ENCODE data around the gene DPM3. TPM values are rescaled to one million over a fixed set of nuclear protein-coding genes. Genes with fewer than 3 reads are reported as not detected.
"Not testable (repeated sequence)": the region's sequence is repeated elsewhere in the genome, so short reads cannot be mapped to it uniquely, and the experiment has no call there.

Gene DPM3
- polyA plus RNA-seq, 3 donors = 26.4 to 36.9 (median 33.0) TPM

DNA sequence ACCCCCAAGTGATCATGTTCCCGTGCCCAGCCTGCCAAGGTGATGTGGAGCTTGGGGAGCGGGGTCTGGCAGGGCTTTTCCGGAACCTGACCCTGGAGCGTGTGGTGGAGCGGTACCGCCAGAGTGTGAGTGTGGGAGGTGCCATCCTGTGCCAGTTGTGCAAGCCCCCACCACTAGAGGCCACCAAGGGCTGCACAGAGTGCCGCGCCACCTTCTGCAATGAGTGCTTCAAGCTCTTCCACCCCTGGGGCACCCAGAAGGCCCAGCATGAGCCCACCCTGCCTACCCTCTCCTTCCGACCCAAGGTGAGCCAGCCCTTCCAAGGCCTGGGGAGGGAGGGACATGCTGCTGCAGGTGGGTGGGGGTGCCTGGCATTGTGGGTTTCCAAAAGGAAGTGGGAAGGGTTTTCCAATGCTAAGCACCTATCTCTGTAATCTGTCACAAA, 35.6 kb upstream of the DPM3 start:
- no peak for DNase-seq (ENCODE audit: low read depth in 3 of 3, low spot score in 2 of 3)

DNA sequence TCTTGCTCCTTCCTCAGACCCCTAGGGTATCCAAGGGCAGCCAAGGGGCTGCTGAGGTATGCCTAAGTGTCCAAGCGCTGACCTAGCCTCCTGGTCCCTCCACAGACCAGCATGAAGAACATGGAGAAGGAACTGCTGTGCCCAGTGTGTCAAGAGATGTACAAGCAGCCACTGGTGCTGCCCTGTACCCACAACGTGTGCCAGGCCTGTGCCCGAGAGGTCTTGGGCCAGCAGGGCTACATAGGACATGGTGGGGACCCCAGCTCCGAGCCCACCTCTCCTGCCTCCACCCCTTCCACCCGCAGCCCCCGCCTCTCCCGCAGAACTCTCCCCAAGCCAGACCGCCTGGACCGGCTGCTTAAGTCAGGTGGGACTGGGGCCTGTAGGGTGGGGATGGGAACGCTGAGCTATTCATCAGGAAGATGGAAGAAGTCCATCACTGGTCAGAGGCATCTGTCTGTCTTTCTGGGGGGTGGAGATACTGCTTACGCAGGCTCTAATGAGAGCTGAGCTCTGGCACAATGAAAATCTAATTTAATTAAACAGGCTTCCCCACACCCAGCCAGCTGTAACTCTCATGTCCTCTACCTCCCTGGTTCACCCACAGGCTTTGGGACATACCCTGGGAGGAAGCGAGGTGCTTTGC, 35.1 kb upstream of the DPM3 start:
- no peak for DNase-seq (ENCODE audit: low read depth in 3 of 3, low spot score in 2 of 3)

DNA sequence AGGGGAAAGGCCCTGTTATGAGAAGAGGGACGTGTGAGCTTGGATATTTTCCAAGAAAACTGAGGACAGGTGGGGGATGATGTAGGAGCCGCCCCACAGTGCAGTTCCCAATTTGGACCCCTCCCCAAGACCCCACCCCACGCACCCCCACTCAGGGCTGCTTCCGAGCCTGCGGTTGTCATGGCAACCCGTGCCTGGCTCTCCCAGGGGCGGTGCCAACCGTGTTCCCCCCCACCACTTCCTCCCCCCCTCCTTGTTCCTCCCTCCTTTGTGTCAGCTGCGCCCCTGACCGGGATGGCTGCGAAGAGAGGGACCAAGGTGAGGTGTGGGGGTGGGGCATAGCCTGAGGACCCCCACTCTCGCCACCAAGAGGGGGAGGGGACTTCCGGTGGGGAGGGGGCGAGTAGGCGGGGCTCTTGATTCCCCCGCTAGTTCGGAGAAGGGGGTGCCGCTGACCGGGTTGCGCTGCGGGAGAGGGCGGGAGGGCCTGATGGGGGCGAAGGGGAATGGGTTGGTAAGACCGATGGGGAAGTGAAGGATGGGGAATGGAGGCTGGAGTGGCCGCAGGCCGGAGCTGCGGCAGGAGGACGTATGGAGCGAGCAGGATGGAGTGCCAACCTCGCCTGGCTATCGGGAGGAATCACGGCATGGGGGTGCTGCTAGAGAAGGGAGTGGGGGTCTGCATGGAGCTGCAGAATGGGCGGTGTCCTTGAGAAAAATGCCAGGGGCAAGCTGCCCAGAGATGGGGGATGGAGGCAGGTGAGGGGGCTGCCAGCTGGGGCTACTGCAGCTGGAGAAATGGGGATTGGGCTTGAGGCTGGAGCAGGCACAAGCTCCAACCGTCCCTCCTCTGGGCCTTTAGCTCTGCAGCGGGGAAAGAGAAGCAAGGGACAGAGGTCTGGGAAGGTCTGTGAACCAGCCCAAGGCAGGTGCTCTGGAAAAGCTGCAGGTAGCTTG, 34.3 kb upstream of the DPM3 start:
- no peak for DNase-seq (ENCODE audit: low read depth in 3 of 3, low spot score in 2 of 3)

DNA sequence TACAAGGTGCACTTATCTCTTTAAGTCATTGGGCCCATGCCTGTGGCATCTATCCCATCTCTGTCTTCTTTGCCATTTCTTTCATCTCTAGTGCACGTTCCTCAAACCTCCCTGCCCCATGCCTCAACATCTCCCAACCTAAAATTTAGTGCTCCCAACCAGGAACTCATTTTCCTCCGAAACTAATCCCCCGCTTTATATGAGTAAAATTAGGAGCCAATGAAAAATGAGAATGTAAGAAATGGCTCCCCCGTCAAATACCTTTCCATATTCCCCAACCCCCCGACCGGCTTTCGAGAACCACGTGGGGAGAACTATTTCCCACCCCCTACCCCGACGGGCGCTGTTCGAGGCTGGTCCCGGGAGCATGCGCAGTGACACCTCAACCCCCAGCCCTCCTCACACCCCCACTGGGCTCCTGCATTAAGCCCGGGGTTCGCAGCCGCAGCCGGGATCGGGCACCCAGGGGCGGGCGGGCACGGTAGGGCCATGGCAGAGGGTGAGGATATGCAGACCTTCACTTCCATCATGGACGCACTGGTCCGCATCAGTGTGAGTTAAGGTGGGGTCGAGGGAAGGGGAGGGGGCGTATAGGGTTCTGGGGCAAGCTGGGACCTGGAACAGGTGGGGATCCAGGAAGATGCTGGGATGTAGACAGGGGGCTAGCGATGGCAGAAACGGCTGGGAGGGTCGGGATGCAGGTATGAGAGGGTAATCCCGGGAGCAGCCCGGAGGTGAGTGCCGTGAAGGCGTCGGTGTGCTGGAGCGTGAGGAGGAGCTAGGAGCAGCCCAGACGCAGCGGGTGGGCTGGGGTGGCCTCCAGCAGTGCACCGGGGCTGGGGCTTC, 33.4 kb upstream of the DPM3 start, which contains the start of gene TRIM46:
Gene TRIM46 (plus strand): TSS at position 372 of the 846 bp plus-strand sequence. CDS start 118 bp downstream, at position 490.
- no peak for DNase-seq (ENCODE audit: low read depth in 3 of 3, low spot score in 2 of 3)

DNA sequence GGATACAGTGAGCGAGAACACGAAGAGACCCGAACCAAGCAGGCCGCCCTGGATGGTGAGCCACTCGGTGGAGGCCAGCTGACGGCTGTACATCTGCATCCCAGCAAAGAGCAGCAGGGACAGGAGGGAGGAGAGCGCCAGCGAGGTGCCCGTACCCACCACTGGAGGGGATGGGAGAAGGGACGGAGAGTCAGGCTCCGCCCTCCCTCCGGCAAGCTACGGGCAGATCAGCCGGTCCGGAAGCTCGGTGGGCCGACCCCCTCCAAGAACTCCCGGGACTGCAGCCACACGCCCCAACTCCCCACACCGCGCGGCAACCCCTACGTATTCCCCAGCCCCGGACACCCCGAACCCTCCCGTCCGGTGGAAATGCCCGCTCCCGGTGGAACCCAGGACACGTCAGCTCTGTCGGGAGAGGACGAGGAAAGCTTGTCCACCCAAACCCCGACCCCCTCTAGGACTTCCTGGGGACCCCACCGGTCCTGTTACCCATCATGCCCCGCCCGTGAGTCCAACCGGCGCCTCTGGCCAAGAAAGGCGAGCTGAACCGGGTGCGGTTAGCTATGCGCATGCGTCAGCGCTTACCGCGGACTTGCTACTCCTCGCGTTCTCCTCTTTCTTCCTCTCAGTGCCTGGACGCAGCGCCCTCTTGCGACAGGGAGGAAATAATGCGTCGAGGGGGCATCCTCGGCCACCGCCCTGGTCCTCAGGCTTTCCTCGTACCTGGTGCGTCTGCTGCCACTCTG, 32.6 kb upstream of the DPM3 start, which contains the start of gene KRTCAP2:
Gene KRTCAP2 (minus strand): TSS at position 573 of the 746 bp plus-strand sequence. CDS start 80 bp downstream, at position 493.
- peak in 2 of 3 donors; percentile 93 for DNase-seq (ENCODE audit: low read depth in 3 of 3, low spot score in 2 of 3)

DNA sequence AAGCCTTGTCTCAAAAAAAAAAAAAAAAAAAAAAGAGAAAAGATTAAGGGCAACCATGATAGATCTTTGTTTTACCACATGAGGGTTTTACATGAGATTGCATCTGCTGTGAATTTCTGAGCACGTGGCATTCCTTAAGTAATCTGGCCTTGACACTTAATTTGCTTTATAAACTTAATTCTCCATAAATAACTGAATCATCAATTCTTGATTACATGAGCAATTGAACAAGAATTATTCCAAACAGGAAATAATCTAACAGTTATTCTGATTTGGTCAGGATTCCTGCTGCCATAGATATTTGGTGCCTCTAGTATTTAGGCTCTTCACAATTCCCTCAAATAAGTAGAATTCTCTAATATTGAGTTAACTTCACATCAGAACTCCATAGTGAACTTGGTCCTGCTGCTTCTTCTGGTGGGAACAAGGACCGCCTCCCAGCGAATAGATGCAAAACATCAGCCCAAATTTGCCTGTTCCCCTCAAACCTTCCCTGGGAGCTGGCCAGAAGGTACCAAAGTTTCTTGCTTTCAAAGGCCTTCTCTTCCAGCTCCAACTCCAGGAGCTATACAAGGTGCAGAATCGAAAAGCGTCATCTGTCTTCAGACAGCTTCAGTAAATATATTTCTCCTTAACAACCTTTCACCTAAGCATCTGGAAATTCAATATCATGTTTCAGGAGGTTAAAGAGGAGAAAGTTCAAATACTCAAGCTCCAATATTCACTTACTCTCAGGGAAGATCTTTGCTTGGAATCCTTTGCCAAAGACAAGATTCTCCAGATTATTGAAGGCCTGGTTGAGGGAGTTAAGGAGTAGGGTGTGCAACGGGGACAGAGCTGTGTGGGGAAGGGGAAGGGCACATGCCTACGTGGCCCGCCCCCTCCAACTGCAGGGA, 31.8 kb upstream of the DPM3 start:
- no peak for DNase-seq (ENCODE audit: low read depth in 3 of 3, low spot score in 2 of 3)

DNA sequence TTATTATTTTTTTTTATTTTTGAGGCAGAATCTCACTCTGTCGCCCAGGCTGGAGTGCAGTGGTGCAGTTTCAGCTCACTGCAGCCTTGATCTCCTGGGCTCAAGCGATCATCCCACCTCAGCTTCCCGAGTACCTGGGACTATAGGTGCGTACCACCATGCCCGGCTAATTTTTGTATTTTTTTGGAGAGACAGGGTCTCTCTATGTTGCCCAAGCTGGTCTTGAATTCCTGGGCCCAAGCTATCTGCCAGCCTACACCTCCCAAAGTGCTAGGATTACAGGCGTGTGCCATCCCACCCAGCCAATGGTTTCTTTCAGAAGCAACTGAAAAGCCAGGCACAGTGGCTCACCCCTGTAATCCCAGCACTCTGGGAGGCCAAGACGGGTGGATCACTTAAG, 30.5 kb upstream of the DPM3 start:
- no peak for DNase-seq (ENCODE audit: low read depth in 3 of 3, low spot score in 2 of 3)

DNA sequence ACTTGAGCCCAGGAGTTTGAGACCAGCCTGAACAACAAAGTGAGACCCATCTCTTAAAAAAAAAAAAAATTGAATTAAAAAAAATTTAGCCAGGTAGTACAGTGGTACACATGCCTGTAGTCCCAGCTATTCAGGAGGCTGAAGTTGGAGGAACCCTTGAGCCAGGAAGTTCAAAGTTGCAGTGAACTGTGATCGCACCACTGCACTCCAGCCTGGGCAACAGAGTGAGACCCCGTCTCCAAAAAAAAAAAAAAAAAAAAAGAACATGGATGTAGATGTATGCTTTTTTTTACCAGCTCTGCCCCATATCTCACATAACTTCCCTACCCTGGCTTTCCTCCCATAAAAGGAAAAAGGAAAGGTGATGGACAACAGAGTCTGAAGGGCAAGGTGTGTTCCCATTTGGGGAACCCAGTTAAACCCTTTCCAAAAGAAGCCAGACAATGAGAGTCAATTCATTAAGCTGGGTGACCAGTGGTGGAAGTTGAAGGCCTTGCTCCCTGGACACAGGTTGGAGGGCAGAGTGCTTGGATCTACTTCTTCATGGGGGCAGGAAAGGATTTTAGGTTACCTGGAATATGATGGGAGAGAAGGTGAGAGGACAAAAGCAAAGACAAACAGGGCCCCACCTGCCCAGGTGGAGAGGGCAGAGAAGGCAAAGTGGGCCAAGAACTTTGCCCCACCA, 29.9 kb upstream of the DPM3 start:
- no peak for DNase-seq (ENCODE audit: low read depth in 3 of 3, low spot score in 2 of 3)

DNA sequence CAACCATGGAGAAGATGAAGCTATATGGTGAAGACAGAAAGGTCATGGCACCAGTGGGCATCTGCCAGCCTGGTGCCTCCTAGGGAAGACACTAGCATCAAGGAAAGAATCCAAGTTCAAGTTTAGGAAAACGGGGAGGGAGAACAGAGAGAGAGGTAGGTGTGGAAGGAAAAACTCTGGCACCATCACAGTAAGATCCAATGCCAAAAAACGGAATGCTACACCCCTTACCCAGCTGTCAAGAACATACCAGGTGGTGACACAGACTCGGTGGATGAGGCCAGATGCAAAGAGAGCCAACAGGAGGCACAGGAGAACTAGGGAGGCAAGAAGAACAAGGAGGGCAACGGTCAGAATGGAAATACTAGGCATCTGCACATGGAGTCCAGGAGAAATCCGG, 29.2 kb upstream of the DPM3 start:
- no peak for DNase-seq (ENCODE audit: low read depth in 3 of 3, low spot score in 2 of 3)

DNA sequence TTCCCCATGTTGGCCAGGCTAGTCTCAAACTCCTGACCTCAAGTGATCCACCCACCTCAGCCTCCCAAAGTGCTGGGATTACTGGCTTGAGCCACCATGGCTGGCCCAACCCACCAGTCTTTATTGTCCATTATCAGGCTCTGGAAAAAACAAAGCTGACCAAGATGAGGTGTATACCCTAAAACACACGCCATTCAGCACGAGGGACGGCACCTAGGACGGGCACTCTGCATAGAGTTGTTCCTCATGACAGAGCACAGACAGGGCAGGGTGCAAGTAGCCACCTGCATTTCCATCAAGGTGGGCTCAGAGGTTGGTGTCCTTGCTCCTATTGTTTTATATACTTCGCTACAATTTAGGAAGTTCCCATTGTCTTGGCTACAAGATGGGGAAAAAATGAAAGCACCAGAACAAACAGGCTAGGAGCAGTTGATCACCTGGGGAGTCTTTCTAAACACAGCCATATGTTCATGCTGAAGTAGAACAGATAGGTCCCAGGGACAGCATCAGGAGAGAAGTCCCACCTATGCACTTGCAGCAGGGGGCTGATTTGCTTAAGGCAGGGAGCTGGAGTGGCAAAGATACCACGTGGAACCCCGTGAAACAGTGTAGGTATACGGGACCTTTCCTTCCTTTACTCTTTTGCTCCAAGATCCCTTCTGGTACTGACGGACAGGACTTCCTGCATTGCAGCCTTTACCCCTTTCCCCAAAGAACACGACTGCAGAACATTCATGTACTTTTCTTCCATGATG, 28.3 kb upstream of the DPM3 start:
- DNase-seq (ENCODE audit: low read depth in 3 of 3, low spot score in 2 of 3) = no peak

DNA sequence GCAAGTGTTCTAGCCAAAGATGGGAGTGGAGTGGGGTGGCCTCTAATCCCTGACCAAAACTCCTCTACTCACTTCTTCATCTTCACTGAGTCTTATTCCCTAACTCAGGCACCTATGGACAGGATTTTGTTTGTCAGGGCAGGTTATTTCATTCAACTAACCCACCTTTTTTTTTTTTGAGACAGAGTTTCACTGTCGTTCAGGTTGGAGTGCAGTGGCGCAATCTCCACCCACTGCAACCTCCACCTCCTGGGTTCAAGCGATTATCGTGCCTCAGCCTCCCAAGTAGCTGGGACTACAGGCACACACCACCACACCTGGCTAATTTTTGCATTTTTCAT, 27.7 kb upstream of the DPM3 start:
- not testable (repeated sequence) for DNase-seq (ENCODE audit: low read depth in 3 of 3, low spot score in 2 of 3)

DNA sequence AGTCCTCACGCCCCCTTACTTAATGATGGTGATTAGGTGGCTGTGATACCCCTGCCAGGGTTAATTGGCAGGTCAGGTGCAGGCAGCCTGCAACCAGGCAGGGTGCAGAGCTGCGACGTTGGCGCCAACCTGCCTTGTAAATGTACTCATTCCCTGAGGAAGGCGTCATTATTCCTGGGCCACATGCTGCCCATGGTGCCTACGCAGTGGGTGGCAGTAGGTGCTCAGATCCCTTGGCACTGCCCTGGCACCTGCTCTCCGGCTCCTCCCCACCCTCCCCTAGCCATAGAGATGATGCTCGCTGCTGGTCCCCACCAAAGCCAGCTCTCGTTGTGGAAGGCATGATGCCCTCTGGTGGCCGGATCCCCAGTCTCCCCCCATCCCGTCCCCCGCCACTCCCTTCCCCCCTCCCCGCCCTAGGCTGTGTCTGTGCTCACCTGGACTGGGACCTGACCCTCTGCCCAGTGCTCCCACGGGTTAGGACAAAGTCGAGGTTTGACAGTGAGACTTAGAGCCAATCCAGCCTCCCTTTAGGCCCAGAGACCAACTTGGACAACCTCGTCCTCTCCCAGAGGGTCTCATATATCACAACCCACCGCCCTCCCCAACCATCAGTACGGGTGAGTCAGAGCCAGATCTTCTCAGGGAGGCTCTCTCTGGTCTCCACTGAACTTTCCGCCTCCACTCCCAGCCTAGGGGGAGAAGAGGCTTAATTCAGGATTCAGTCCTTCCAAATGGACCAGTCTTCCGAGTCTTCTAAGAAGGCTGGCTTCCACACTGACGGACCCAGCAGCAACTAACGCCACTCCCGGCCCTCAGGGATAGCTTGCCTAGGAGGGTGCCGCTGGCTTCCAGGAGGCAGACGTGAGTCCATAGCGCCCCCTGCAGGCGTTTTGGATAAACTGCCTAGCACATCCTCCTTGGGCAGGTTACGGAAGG, 27.1 kb upstream of the DPM3 start:
- no peak for DNase-seq (ENCODE audit: low read depth in 3 of 3, low spot score in 2 of 3)

DNA sequence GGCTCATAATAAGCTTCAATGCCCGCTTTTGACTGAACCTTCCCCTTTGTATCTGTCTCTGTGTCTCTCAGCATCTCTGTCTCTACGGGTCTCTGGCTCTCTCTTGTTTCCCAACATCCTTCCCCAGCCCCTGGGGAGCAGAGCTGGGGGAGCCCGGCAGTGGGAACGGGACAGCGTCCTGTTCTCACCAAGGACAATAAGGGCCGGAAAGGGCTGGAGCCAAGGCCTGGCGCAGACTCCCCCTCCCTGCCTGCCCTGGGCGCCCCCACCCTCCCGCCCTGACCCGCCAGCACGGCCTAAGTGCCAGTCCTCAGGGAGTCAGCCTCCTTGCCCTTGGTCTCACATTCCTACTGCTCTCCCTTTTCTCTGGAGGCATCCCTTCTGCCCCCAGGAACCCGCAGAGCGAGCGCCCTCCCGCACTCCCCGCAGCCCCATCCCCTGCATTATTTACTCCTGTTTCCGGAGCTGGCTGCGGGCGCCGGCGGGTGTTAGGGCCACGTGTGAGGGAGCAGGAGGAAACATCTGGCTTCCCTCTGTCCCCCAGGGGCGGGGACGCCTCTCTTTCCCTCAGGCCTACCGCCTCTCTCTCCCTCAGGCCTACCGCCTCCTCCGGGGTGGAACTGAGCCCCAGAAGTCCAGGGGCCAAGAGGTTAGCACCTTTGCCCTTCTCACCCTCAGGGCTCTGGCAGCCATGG, 26.3 kb upstream of the DPM3 start:
- DNase-seq (ENCODE audit: low read depth in 3 of 3, low spot score in 2 of 3) = no peak

DNA sequence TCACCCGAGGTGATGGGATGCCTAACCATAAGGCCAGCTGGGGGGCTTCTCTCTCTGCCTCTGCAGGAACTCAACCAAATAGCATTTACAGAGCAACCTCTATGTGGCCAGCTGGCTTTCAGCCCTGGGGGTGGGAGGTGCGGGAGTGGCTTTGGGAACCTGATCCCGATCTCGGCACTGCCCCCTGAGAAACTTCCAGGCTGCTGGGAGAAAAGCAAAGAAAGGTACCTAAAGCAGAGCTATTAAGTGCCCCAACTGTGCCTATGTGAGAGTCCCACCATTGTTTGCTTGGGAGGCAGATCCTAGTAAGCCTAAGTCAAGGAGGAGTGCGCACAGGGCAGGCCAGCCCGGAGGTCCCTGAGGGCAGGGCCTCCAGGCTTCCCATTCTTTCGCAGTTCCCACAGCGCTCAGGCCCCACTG, 25.7 kb upstream of the DPM3 start:
- no peak for DNase-seq (ENCODE audit: low read depth in 3 of 3, low spot score in 2 of 3)

DNA sequence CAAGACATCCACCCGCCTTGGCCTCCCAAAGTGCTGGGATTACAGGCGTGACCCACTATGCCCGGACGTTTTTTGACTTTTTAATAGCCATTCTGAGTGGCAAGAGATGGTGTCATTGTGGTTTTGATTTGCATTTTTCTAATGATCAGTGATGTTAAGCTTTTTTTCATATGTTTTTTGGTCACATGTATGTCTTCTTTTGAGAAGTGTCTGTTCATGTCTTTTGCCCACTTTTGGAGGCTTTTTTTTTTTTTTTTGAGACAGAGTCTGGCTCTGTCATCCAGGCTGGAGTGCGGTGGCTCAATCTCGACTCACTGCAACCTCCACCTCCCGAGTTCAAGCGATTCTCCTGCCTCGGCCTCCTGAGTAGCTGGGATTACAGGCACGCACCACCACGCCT, 24.3 kb upstream of the DPM3 start:
- not testable (repeated sequence) for DNase-seq (ENCODE audit: low read depth in 3 of 3, low spot score in 2 of 3)

DNA sequence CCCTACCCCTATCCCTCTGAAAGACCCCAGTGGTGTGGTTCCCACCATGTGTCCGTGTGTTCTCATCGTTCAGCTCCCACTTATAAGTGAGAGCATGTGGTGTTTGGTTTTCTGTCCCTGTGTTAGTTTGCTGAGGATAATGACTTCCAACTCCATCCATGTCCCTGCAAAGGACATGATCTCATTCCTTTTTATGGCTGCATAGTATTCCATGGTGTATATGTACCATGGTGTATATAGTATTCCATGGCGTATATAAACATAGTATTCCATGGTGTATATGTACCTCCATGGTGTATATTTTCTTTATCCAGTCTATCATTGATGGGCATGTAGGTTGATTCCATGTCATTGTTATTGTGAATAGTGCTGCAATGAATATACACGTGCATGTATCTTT, 23.5 kb upstream of the DPM3 start:
- not testable (repeated sequence) for DNase-seq (ENCODE audit: low read depth in 3 of 3, low spot score in 2 of 3)

All from right renal cortex interstitium (tissue), 3 donors.